Neural progenitor cell (in vitro differentiated cells): ENCODE data around the gene MFRP. TPM values are rescaled to one million over a fixed set of nuclear protein-coding genes. Genes with fewer than 3 reads are reported as not detected.

Experiments used
- DNase-seq: peaks from one replicate; pipeline ENCODE4 v3.0.0-alpha.2; 2016; ENCODE audit warnings: low spot score
- H2AFZ ChIP-seq: fragments of 200-600 bp; sonication (generic); replicated peaks from 2 replicates; pipeline ENCODE4 v1.6.1; 2016; ENCODE audit warnings: antibody characterized with exemption
- H3F3A ChIP-seq: fragments of 200-600 bp; sonication (generic); 2 replicates; pipeline ENCODE4 v1.6.1; 2016; ENCODE audit warnings: antibody characterized with exemption, low read depth
- H3K27ac ChIP-seq: fragments of 200-600 bp; sonication (generic); 2 replicates; pipeline ENCODE4 v1.5.1; 2016; ENCODE audit warnings: mild to moderate bottlenecking
- H3K27me3 ChIP-seq: fragments of 200-600 bp; sonication (generic); 2 replicates; pipeline ENCODE4 v1.6.1; 2016; ENCODE audit warnings: mild to moderate bottlenecking, moderate library complexity
- H3K36me3 ChIP-seq: fragments of 200-600 bp; sonication (generic); 2 replicates; pipeline ENCODE4 v1.5.1; 2016
- H3K4me1 ChIP-seq: fragments of 200-600 bp; sonication (generic); 2 replicates; pipeline ENCODE4 v1.6.1; 2016; ENCODE audit warnings: mixed run types
- H3K4me2 ChIP-seq: fragments of 200-600 bp; sonication (generic); 2 replicates; pipeline ENCODE4 v1.6.1; 2016
- H3K4me3 ChIP-seq: fragments of 200-600 bp; sonication (generic); 2 replicates; pipeline ENCODE4 v1.5.1; 2016
- H3K79me2 ChIP-seq: fragments of 200-600 bp; sonication (generic); 2 replicates; pipeline ENCODE4 v1.6.1; 2016; ENCODE audit warnings: low read depth
- H3K9ac ChIP-seq: fragments of 200-600 bp; sonication (generic); 2 replicates; pipeline ENCODE4 v1.6.1; 2016
- H3K9me3 ChIP-seq: fragments of 200-600 bp; sonication (generic); 2 replicates; pipeline ENCODE4 v1.5.1; 2016; ENCODE audit warnings: low read depth
- H4K20me1 ChIP-seq: fragments of 200-600 bp; sonication (generic); 2 replicates; pipeline ENCODE4 v1.6.1; 2016; ENCODE audit warnings: low read depth
- H3K27ac Mint-ChIP-seq: 3 replicates; pipeline ENCODE4 v1.8.0; 2021; ENCODE audit warnings: mixed read lengths
- H3K27me3 Mint-ChIP-seq: 2 replicates; pipeline ENCODE4 v1.8.0; 2022; ENCODE audit warnings: low read depth, mild to moderate bottlenecking, inconsistent platforms, moderate library complexity, mixed read lengths; ENCODE audit not compliant: insufficient read depth
- H3K36me3 Mint-ChIP-seq: 3 replicates; pipeline ENCODE4 v1.8.0; 2021; ENCODE audit warnings: mixed read lengths
- H3K4me1 Mint-ChIP-seq: 3 replicates; pipeline ENCODE4 v1.8.0; 2021; ENCODE audit warnings: mixed read lengths
- H3K4me3 Mint-ChIP-seq: 3 replicates; pipeline ENCODE4 v1.8.0; 2021; ENCODE audit warnings: mild to moderate bottlenecking, moderate library complexity, mixed read lengths
- H3K9me3 Mint-ChIP-seq: 3 replicates; pipeline ENCODE4 v1.8.0; 2020; ENCODE audit warnings: mixed read lengths
- CTCF ChIP-seq: fragments of 200-600 bp; sonication (generic); IDR thresholded peaks from 2 replicates; pipeline ENCODE4 v1.5.1; 2017; ENCODE audit warnings: antibody characterized with exemption, mild to moderate bottlenecking
- EZH2 ChIP-seq: fragments of 200-600 bp; sonication (generic); IDR thresholded peaks from 2 replicates; pipeline ENCODE4 v1.6.1; 2017; ENCODE audit warnings: antibody characterized with exemption, mild to moderate bottlenecking, moderate library complexity
- EZH2phosphoT487 ChIP-seq: fragments of 200-600 bp; sonication (generic); IDR thresholded peaks from 2 replicates; pipeline ENCODE4 v1.6.1; 2017; ENCODE audit warnings: antibody characterized with exemption
- total RNA-seq: library from RNA; depleted of rRNA; stranded (reverse); fragments of >200 nt; gene quantifications from 2 replicates; pipeline ENCODE4 v1.2.3, GENCODE V29; 2015; ENCODE audit warnings: low replicate concordance

The MFRP gene
- total RNA-seq, 1 donor from 2014 or later: not detected

DNA sequence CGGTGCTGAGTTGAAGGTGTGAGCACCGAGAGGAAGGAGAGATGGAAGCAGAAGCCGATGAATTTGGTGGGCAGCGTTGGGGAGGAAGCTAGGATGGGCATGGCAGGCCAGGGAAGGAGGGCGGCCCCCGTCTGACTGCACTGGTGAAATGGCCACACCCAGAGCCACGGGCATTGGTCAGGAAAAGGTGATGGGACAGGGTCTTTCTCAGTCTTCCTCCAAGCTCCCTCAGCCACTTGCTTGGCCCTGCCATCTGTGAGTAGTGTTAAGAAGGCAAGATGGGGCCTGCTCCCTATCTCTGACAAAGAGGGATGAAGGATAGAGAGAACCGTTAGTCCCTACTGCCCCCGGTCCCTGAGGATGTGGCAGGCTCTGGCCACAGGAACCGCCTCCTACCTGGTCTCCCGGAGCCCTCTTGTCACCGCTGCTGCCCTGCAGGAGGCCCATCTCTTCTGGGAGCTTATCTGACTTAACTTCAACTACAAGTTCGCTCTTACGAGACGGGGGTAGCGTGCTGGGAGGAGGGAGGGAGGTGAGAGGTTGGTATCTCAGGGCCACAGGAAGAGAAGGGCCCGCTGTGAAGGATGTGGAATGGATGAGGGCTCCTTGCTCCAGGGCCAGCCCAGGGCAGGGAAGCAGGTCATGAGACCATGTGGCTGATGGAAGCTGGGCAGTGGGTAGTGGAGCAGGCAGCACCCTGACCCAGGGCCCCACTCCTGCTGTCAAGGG is 36.4 kb downstream of the MFRP start:
- H3K4me3 Mint-ChIP-seq: no peak overlapping the region
- no peak overlapping the region for H3K27ac ChIP-seq
- TF ChIP-seq EZH2phosphoT487 (no peak), CTCF (no peak), EZH2 (no peak)
- peaks cover 14% of the 10 kb centered on the region for H3F3A ChIP-seq
- H3K27me3 Mint-ChIP-seq: no peaks in the 10 kb centered on the region
- peaks cover 10% of the 10 kb centered on the region for H4K20me1 ChIP-seq
- peaks cover 15% of the 10 kb centered on the region for H3K4me1 ChIP-seq
- H3K27me3 ChIP-seq: peaks cover 8% of the 10 kb centered on the region
- H3K9me3 ChIP-seq: no peaks in the 10 kb centered on the region
- no peaks in the 10 kb centered on the region for H3K79me2 ChIP-seq
- no peak overlapping the region for H3K4me2 ChIP-seq
- H3K9ac ChIP-seq: no peak overlapping the region
- no peaks in the 10 kb centered on the region for H3K9me3 Mint-ChIP-seq
- no peak overlapping the region for H2AFZ ChIP-seq
- no peak for DNase-seq
- no peak overlapping the region for H3K27ac Mint-ChIP-seq
- H3K36me3 Mint-ChIP-seq: peaks cover 1% of the 10 kb centered on the region
- no peak overlapping the region for H3K4me3 ChIP-seq
- H3K4me1 Mint-ChIP-seq: peaks cover 17% of the 10 kb centered on the region
- H3K36me3 ChIP-seq: no peaks in the 10 kb centered on the region

DNA sequence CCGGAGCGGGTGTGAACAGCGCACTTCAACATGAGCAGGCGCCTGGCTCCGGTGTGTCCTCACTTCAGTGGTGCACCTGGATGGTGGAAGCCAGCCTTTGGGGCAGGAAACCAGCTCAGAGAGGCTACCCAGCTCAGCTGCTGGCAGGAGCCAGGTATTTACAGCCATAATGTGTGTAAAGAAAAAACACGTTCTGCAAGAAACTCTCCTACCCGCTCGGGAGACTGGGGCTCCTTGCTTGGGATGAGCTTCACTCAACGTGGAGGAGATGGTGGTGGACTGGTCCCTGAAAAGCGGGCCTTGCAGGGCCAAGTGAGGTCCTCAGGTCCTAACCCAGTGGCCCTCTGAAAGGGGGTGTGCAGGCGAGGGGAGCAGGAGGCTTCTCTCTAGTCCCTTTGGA is 37.1 kb downstream of the MFRP start:
- no peak overlapping the region for H3K4me3 ChIP-seq
- TF ChIP-seq EZH2: no peak
- no peak for TF ChIP-seq EZH2phosphoT487
- TF ChIP-seq CTCF: no peak
- H3K4me3 Mint-ChIP-seq: no peak overlapping the region
- H3K9me3 Mint-ChIP-seq: no peaks in the 10 kb centered on the region
- no peaks in the 10 kb centered on the region for H3K79me2 ChIP-seq
- H3K4me2 ChIP-seq: no peak overlapping the region
- no peak for DNase-seq
- H3K27ac Mint-ChIP-seq: no peak overlapping the region
- H3K36me3 ChIP-seq: no peaks in the 10 kb centered on the region
- H3K36me3 Mint-ChIP-seq: peaks cover 2% of the 10 kb centered on the region
- H3K9ac ChIP-seq: no peak overlapping the region
- H3K27me3 Mint-ChIP-seq: no peaks in the 10 kb centered on the region
- H3K4me1 Mint-ChIP-seq: peaks cover 17% of the 10 kb centered on the region
- peaks cover 14% of the 10 kb centered on the region for H3F3A ChIP-seq
- no peaks in the 10 kb centered on the region for H3K9me3 ChIP-seq
- peaks cover 10% of the 10 kb centered on the region for H4K20me1 ChIP-seq
- H2AFZ ChIP-seq: no peak overlapping the region
- H3K27me3 ChIP-seq: peaks cover under 1% of the 10 kb centered on the region
- H3K4me1 ChIP-seq: peaks cover 11% of the 10 kb centered on the region
- H3K27ac ChIP-seq: no peak overlapping the region

DNA sequence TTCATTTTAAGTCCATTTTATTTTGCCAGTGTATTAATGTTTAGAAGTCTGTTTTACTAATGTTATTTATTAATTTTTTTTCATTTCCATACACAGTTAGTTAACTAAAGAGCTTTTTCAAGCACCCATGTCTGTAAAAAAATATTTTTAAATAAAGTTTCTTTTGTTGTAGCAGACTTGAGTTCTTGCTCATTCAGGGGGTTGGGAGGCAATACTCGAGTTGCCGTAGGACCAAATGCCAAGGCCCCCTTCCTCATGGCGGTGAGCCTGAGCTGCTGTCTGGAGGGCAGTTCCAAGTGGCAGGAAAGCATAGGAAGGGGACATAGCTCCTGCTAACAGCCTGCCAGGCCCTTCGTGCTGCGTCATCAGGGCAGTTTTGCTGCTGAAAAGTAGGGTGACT is 38.5 kb downstream of the MFRP start:
- TF ChIP-seq EZH2phosphoT487 (no peak), EZH2 (no peak), CTCF (no peak)
- Histone ChIP-seq H3K9ac (no peak overlapping the region), H3K79me2 (no peaks in the 10 kb centered on the region), H3K4me2 (no peak overlapping the region), H3K36me3 (no peaks in the 10 kb centered on the region), H3K27me3 (no peaks in the 10 kb centered on the region), H4K20me1 (peaks cover 10% of the 10 kb centered on the region), H3K9me3 (no peaks in the 10 kb centered on the region), H3K4me1 (peaks cover 11% of the 10 kb centered on the region), H2AFZ (no peak overlapping the region), H3K27ac (no peak overlapping the region), H3F3A (peaks cover 14% of the 10 kb centered on the region), H3K4me3 (no peak overlapping the region)
- Mint-ChIP-seq H3K36me3 (peaks cover 15% of the 10 kb centered on the region), H3K4me3 (no peak overlapping the region), H3K4me1 (peaks cover 14% of the 10 kb centered on the region), H3K9me3 (no peaks in the 10 kb centered on the region), H3K27ac (no peak overlapping the region), H3K27me3 (no peaks in the 10 kb centered on the region)
- DNase-seq: no peak
